IMR-90 (cell line): ENCODE measurements around the gene ECPAS. TPM values are rescaled to one million over a fixed set of nuclear protein-coding genes. Genes with fewer than 3 reads are reported as not detected.

ENCODE experiments used
- ATAC-seq: fragments of 200-7000 bp; cut with Tn5 transposase; 2 replicates; pipeline ENCODE4 v1.9.1; 2020; ENCODE audit warnings: low read depth, mild to moderate bottlenecking, moderate library complexity
- BruUV-seq: library from RNA; stranded (reverse); fragments of 400-500 nt; replicated peaks from 2 replicates; lab custom pipeline; 2021; lab: Mats Ljungman, UMichigan
- CTCF ChIA-PET: fragments of 300-600 bp; formaldehyde crosslinking; extraction: SDS; loops from one replicate; lab custom pipeline; 2021; ENCODE audit warnings: antibody characterized with exemption; lab: Yijun Ruan, JAX
- POLR2A ChIA-PET: fragments of 300-600 bp; sonication (Branson Sonifier 250); formaldehyde crosslinking; loops from one replicate; lab custom pipeline; 2022; ENCODE audit warnings: antibody characterized with exemption; ENCODE audit not compliant: unreplicated experiment; lab: Charles Lee
- DNase-seq: peaks from one replicate; pipeline ENCODE4 v3.0.0; 2013
- H2AFZ ChIP-seq: replicated peaks from 2 replicates; pipeline ENCODE3; 2013; ENCODE audit warnings: low read length, mild to moderate bottlenecking; ENCODE audit not compliant: poor library complexity
- H2AK5ac ChIP-seq: 2 replicates; pipeline ENCODE4 v1.6.1; 2013; ENCODE audit warnings: low read depth, low read length, inconsistent platforms
- H2AK9ac ChIP-seq: replicated peaks from 2 replicates; pipeline ENCODE3; 2013; ENCODE audit warnings: mild to moderate bottlenecking, low read depth, low read length, moderate library complexity; ENCODE audit not compliant: poor library complexity
- H2BK120ac ChIP-seq: 2 replicates; pipeline ENCODE4 v1.6.1; 2013; ENCODE audit warnings: low read depth, low read length, inconsistent platforms
- H2BK15ac ChIP-seq: 3 replicates; pipeline ENCODE4 v1.6.1; 2013; ENCODE audit warnings: low read depth, low read length, inconsistent platforms
- H2BK20ac ChIP-seq: 2 replicates; pipeline ENCODE4 v1.6.1; 2013; ENCODE audit warnings: low read depth, mild to moderate bottlenecking, inconsistent platforms, low read length, moderate library complexity
- H2BK5ac ChIP-seq: 2 replicates; pipeline ENCODE4 v1.6.1; 2013; ENCODE audit warnings: mild to moderate bottlenecking, low read depth, low read length, inconsistent platforms; ENCODE audit not compliant: poor library complexity, severe bottlenecking
- H3K14ac ChIP-seq: replicated peaks from 2 replicates; pipeline ENCODE4 v1.6.1; 2013; ENCODE audit warnings: low read depth, low read length, inconsistent platforms
- H3K18ac ChIP-seq: 2 replicates; pipeline ENCODE4 v1.6.1; 2013; ENCODE audit warnings: low read depth, low read length, control low read depth
- H3K23ac ChIP-seq: 2 replicates; pipeline ENCODE4 v1.6.1; 2013; ENCODE audit warnings: low read depth, low read length, inconsistent platforms
- H3K27ac ChIP-seq: 2 replicates; pipeline ENCODE4 v1.5.1; 2013; ENCODE audit warnings: mild to moderate bottlenecking, control low read depth, low read length; ENCODE audit not compliant: insufficient read depth
- H3K27me3 ChIP-seq: 2 replicates; pipeline ENCODE4 v1.6.1; 2013; ENCODE audit warnings: low read length; ENCODE audit not compliant: control insufficient read depth, insufficient read depth
- H3K36me3 ChIP-seq: 2 replicates; pipeline ENCODE4 v1.6.1; 2013; ENCODE audit warnings: low read length, mixed read lengths; ENCODE audit not compliant: control insufficient read depth, insufficient read depth
- H3K4ac ChIP-seq: 2 replicates; pipeline ENCODE4 v1.6.1; 2013; ENCODE audit warnings: low read depth, low read length, inconsistent platforms
- H3K4me1 ChIP-seq: 2 replicates; pipeline ENCODE4 v1.6.1; 2013; ENCODE audit warnings: low read length, mixed read lengths; ENCODE audit not compliant: control insufficient read depth, insufficient read depth
- H3K4me2 ChIP-seq: 2 replicates; pipeline ENCODE4 v1.6.1; 2013; ENCODE audit warnings: low read depth, mild to moderate bottlenecking, control low read depth, low read length, moderate library complexity
- H3K4me3 ChIP-seq: 2 replicates; pipeline ENCODE4 v1.5.1; 2013; ENCODE audit warnings: low read depth, mild to moderate bottlenecking, control low read depth, low read length, moderate library complexity; ENCODE audit not compliant: insufficient read depth
- H3K56ac ChIP-seq: 2 replicates; pipeline ENCODE4 v1.6.1; 2013; ENCODE audit warnings: low read length, inconsistent platforms; ENCODE audit not compliant: insufficient read depth; ENCODE audit errors: extremely low read depth
- H3K79me1 ChIP-seq, 2 experiments: 2 replicates each; pipeline ENCODE4 v1.6.1; 2013; ENCODE audit warnings: low read length in 2 of 2, inconsistent platforms in 1 of 2, low read depth in 1 of 2
- H3K9ac ChIP-seq: 2 replicates; pipeline ENCODE4 v1.6.1; 2013; ENCODE audit warnings: low read depth, low read length, control low read depth
- H3K9me1 ChIP-seq: 2 replicates; pipeline ENCODE4 v1.6.1; 2013; ENCODE audit warnings: low read length, inconsistent platforms; ENCODE audit not compliant: insufficient read depth
- H3K9me3 ChIP-seq: 2 replicates; pipeline ENCODE4 v1.6.1; 2013; ENCODE audit warnings: low read length; ENCODE audit not compliant: control insufficient read depth, insufficient read depth
- H4K20me1 ChIP-seq: 2 replicates; pipeline ENCODE4 v1.6.1; 2013; ENCODE audit warnings: low read length, inconsistent platforms; ENCODE audit not compliant: insufficient read depth
- H4K5ac ChIP-seq: 2 replicates; pipeline ENCODE4 v1.6.1; 2013; ENCODE audit warnings: mild to moderate bottlenecking, low read depth, low read length, control low read depth
- H4K8ac ChIP-seq, 2 experiments: 2 replicates each; pipeline ENCODE4 v1.6.1; 2013; ENCODE audit warnings: low read depth in 2 of 2, low read length in 2 of 2, control low read depth in 1 of 2, inconsistent platforms in 1 of 2
- H4K91ac ChIP-seq: 2 replicates; pipeline ENCODE4 v1.6.1; 2013; ENCODE audit warnings: low read depth, low read length, inconsistent platforms; ENCODE audit not compliant: insufficient read depth
- CEBPB ChIP-seq: IDR thresholded peaks from 2 replicates; pipeline ENCODE4 v1.6.1; 2012; ENCODE audit warnings: low read depth, low read length, improper control_type of control experiment
- RAD21 ChIP-seq: IDR thresholded peaks from 2 replicates; pipeline ENCODE4 v1.6.1; 2012; ENCODE audit warnings: low read length, improper control_type of control experiment
- RFX5 ChIP-seq: IDR thresholded peaks from 2 replicates; pipeline ENCODE4 v1.8.0; 2012; ENCODE audit warnings: low read depth, mild to moderate bottlenecking, low read length, moderate library complexity
- SMC3 ChIP-seq: fragments of 150-350 bp; IDR thresholded peaks from 2 replicates; pipeline ENCODE4 v1.6.1; 2016; ENCODE audit warnings: low read depth, mild to moderate bottlenecking, antibody characterized with exemption, low read length, moderate library complexity
- WGBS, 2 experiments: methylation state at CpG; one replicate each; pipeline versions ENCODE4 v1.1.5 to v1.1.7; 2013; ENCODE audit warnings: missing lambda C conversion rate in 2 of 2; ENCODE audit not compliant: insufficient read length in 1 of 2; ENCODE audit errors: extremely low coverage in 2 of 2; 5-methylcytosine and 5-hydroxymethylcytosine counted together
- dilution Hi-C: fragments of 300-500 bp; cut with HindIII; formaldehyde crosslinking; loops from one replicate; pipeline ENCODE4 v1.14.3; 2018; ENCODE audit warnings: low sequenced_read_pairs; ENCODE audit not compliant: unreplicated experiment
- in situ Hi-C: fragments of 300-500 bp; cut with MboI; formaldehyde crosslinking; loops from 3 replicates; pipeline ENCODE4 v1.14.3; 2019; ENCODE audit warnings: low sequenced_read_pairs, inconsistent platforms, mixed read lengths
- intact Hi-C: fragments of 100-400 bp; cut with micrococcal nuclease; formaldehyde crosslinking; loops from 2 replicates; pipeline ENCODE4 v1.10.0; 2022
- polyA plus RNA-seq, 3 experiments: library from polyadenylated mRNA; depleted of rRNA; stranded (reverse); fragments of >200 nt; gene quantifications; 2 replicates each; pipeline ENCODE4 v1.2.3, GENCODE V29; 2012; ENCODE audit warnings: low replicate concordance in 1 of 3
- total RNA-seq: library from RNA; depleted of rRNA; stranded (reverse); fragments of >200 nt; gene quantifications from 2 replicates; pipeline ENCODE4 v1.2.3, GENCODE V29; 2012
- TF ChIP-seq, protein P1 (sequence below): fragments of 150-350 bp; IDR thresholded peaks from 2 replicates; pipeline ENCODE4 v1.6.1; 2016; ENCODE audit warnings: low read depth, mild to moderate bottlenecking, low read length, moderate library complexity, borderline replicate concordance

ECPAS gene
- total and polyA plus RNA-seq, 2 of the 4 experiments (the other 2 are of a cell fraction) = 20.1 to 54.8 TPM

DNA sequence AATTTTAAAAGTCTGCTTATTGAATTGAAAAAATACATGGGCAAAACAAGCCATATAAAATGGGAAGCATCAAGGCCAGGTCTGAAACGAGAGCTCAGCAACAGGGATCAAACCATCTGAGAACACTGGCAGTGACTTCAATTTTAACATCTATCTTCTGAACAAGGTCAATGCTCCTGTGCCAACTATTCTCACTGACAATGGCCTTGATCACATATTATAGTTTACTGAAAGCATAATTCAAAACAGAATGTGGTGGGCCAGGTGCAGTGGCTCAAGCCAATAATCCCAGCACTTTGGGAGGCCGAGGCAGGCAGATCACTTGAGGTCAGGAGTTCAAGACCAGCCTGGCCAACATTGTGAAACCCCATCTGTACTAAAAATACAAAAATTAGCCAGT lies 9.0 kb downstream of the ECPAS start:
- Histone ChIP-seq H3K4me1 (no peaks in the 10 kb centered on the region), H2BK20ac (no peak overlapping the region), H3K79me1 (peaks cover 24 to 76% of the 10 kb centered on the region in 2 experiments), H3K9me3 (no peaks in the 10 kb centered on the region), H3K4me3 (no peak overlapping the region), H3K36me3 (no peaks in the 10 kb centered on the region), H3K9me1 (peaks cover 10% of the 10 kb centered on the region; the same call in 1 of the 2 replicates), H4K20me1 (peaks cover 76% of the 10 kb centered on the region), H3K27ac (no peak overlapping the region), H3K4me2 (no peak overlapping the region), H4K8ac (no peak overlapping the region), H2AK5ac (no peak overlapping the region), H2BK5ac (no peak overlapping the region), H3K27me3 (no peaks in the 10 kb centered on the region), H3K23ac (no peak overlapping the region), H2AFZ (no peak overlapping the region), H2BK120ac (no peak overlapping the region), H3K9ac (no peak overlapping the region), H3K56ac (no peak overlapping the region), H2BK15ac (no peak overlapping the region), H3K4ac (no peak overlapping the region), H3K14ac (no peak overlapping the region), H2AK9ac (no peak overlapping the region), H4K5ac (no peak overlapping the region), H3K18ac (no peak overlapping the region), H4K91ac (no peak overlapping the region)
- POLR2A ChIA-PET = no interaction called here
- dilution Hi-C loops (no loop called here), intact Hi-C loops (no loop called here), in situ Hi-C loops (no loop called here)
- ATAC-seq (no peak), DNase-seq (no peak)
- no peak for TF ChIP-seq RFX5
- TF ChIP-seq CEBPB = no peak
- no peak for TF ChIP-seq SMC3
- TF ChIP-seq, protein P1, sequence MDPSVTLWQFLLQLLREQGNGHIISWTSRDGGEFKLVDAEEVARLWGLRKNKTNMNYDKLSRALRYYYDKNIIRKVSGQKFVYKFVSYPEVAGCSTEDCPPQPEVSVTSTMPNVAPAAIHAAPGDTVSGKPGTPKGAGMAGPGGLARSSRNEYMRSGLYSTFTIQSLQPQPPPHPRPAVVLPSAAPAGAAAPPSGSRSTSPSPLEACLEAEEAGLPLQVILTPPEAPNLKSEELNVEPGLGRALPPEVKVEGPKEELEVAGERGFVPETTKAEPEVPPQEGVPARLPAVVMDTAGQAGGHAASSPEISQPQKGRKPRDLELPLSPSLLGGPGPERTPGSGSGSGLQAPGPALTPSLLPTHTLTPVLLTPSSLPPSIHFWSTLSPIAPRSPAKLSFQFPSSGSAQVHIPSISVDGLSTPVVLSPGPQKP = no peak
- TF ChIP-seq RAD21 = no peak
- no CpG with 5 or more reads among the region's 2 CpGs for WGBS, 2 experiments
- BruUV-seq = no TSS peak
- CTCF ChIA-PET = no interaction called here
